ENCODE results near the gene FARSB.

DNA sequence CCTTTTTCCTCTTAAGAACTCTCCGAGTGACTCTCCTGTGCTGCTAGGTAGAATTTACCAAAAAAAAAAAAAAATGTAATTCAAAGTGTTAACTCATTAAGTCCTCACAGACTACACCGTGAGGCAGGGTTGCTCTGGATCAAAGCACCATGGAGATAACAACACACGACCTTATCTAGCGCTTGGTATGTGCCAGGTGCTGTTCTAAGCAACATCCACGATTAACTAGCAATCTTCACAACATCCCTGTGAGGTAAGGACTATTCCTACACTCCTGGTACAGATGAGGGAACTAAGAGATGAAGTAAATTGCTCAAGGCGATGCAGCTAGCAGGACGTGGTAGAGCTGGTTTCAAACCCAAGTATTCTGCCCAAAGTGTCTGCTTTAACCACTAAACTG is 17.4 kb upstream of the FARSB start:
- TF ChIP-seq, protein P1, sequence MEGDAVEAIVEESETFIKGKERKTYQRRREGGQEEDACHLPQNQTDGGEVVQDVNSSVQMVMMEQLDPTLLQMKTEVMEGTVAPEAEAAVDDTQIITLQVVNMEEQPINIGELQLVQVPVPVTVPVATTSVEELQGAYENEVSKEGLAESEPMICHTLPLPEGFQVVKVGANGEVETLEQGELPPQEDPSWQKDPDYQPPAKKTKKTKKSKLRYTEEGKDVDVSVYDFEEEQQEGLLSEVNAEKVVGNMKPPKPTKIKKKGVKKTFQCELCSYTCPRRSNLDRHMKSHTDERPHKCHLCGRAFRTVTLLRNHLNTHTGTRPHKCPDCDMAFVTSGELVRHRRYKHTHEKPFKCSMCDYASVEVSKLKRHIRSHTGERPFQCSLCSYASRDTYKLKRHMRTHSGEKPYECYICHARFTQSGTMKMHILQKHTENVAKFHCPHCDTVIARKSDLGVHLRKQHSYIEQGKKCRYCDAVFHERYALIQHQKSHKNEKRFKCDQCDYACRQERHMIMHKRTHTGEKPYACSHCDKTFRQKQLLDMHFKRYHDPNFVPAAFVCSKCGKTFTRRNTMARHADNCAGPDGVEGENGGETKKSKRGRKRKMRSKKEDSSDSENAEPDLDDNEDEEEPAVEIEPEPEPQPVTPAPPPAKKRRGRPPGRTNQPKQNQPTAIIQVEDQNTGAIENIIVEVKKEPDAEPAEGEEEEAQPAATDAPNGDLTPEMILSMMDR (IDR thresholded peaks at IDR 0.05 in 8 of 11, conservative IDR thresholded peaks at IDR 0.05 in 3 of 11): no peak
- TF ChIP-seq POLR2AphosphoS5 (IDR thresholded peaks at IDR 0.05): no peak
